Choroid plexus epithelial cell (primary cell): ENCODE data around the gene GGPS1.
"Not testable (repeated sequence)": the region's sequence is repeated elsewhere in the genome, so short reads cannot be mapped to it uniquely, and the experiment has no call there.

Experiments used
- DNase-seq: peaks from one replicate; pipeline ENCODE4 v3.0.0-alpha.2; 2010; ENCODE audit warnings: low read depth
- H3K4me3 ChIP-seq: 2 replicates; pipeline ENCODE4 v1.5.1; 2011; ENCODE audit warnings: low read depth, mild to moderate bottlenecking, control low read depth, low read length, moderate library complexity
- TF ChIP-seq, protein P1 (sequence below): conservative IDR thresholded peaks from 2 replicates; pipeline ENCODE4 v1.5.1; 2011; ENCODE audit warnings: low read depth, mild to moderate bottlenecking, control low read depth, inconsistent platforms, low read length, moderate library complexity

Gene GGPS1

GRCh38 chr1:235357485-235358373 is 29.4 kb downstream of the GGPS1 start:
- peak; percentile 13 for DNase-seq
- TF ChIP-seq, protein P1, sequence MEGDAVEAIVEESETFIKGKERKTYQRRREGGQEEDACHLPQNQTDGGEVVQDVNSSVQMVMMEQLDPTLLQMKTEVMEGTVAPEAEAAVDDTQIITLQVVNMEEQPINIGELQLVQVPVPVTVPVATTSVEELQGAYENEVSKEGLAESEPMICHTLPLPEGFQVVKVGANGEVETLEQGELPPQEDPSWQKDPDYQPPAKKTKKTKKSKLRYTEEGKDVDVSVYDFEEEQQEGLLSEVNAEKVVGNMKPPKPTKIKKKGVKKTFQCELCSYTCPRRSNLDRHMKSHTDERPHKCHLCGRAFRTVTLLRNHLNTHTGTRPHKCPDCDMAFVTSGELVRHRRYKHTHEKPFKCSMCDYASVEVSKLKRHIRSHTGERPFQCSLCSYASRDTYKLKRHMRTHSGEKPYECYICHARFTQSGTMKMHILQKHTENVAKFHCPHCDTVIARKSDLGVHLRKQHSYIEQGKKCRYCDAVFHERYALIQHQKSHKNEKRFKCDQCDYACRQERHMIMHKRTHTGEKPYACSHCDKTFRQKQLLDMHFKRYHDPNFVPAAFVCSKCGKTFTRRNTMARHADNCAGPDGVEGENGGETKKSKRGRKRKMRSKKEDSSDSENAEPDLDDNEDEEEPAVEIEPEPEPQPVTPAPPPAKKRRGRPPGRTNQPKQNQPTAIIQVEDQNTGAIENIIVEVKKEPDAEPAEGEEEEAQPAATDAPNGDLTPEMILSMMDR, result no peak
- H3K4me3 ChIP-seq, result no peak overlapping the region

- DNase-seq, result no peak
- H3K4me3 ChIP-seq, result no peak overlapping the region
- TF ChIP-seq, protein P1, result no peak
Observed at GRCh38 chr1:235358899-235359298, 30.5 kb downstream of the GGPS1 start.

DNA sequence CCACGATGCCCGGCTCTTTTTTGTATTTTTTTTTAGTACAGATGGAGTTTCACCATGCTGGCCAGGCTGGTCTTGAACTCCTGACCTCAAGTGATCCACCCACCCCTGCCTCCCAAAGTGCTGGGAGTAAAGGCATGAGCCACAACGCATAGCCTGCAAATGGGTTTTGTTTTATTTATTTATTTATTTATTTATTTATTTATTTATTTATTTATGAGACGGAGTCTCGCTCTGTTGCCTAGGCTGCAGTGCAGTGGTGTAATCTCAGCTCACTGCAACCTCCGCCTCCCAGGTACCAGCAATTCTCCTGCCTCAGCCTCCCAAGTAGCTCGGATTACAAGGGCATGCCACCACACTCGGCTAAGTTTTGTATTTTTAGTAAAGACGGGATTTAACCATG is 35.8 kb downstream of the GGPS1 start:
- not testable (repeated sequence) for H3K4me3 ChIP-seq, DNase-seq

GRCh38 chr1:235366286-235366685 is 37.9 kb downstream of the GGPS1 start:
- TF ChIP-seq, protein P1, result no peak
- DNase-seq, result no peak
- H3K4me3 ChIP-seq, result no peak overlapping the region

GRCh38 chr1:235367000-235367908 is 38.9 kb downstream of the GGPS1 start, which contains the start of gene TBCE:
Gene TBCE, plus strand, starts transcription at chr1:235367427. Its CDS starts 12,623 bp downstream, at chr1:235380050.
- DNase-seq, result peak; percentile 98
- TF ChIP-seq, protein P1, result peak; percentile 36
- peak within 1 kb of the TSS; percentile 97 for H3K4me3 ChIP-seq

DNA sequence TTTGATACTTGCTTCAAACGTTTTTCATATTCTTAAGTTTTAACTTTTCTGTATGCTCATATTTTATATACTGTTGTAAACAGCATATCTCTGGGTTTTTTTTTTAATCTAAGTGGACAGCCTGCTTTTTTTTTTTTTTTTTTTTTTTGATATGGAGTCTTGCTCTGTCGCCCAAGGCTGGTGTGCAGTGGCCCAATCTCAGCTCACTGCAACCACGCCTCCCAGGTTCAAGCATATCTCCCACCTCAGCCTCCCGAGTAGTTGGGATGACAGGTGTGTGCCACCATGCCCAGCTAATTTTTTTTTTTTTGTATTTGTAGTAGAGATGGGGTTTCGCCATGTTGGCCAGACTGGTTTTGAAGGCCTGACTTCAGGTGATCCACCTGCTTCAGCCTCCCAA is 40.1 kb downstream of the GGPS1 start:
- H3K4me3 ChIP-seq, result peak overlapping the region; percentile 97
- DNase-seq, result no peak
- TF ChIP-seq, protein P1, result no peak

DNA sequence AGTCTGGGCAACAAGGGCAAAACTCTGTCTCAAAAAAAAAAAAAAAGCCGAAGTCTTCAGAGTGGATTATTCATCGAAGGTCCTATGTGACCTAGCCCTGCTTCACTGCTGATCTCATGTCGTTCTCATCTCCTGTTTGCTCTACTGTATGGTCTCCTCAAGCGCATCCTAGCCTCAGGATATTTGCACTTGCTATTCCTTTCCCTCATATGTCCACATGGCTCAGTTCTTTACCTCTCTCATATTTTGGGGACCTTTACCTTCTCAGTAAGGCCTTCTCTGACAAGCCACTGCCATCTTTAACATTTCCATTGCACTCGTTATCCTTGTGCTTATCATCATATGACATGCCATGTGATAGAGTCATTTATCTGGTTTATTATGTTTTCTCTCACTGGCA is 41.4 kb downstream of the GGPS1 start:
- no peak for DNase-seq
- no peak overlapping the region for H3K4me3 ChIP-seq
- TF ChIP-seq, protein P1, result no peak
